HG03097 (cell line): ENCODE data around the gene DOCK10.
"Not testable (repeated sequence)": the region's sequence is repeated elsewhere in the genome, so short reads cannot be mapped to it uniquely, and the experiment has no call there.

Experiments
- ATAC-seq: cut with Tn5 transposase; IDR thresholded peaks from one replicate; pipeline ENCODE4 v1.9.1; 2021; ENCODE audit not compliant: unreplicated experiment, low FRiP score

DOCK10 gene

DNA sequence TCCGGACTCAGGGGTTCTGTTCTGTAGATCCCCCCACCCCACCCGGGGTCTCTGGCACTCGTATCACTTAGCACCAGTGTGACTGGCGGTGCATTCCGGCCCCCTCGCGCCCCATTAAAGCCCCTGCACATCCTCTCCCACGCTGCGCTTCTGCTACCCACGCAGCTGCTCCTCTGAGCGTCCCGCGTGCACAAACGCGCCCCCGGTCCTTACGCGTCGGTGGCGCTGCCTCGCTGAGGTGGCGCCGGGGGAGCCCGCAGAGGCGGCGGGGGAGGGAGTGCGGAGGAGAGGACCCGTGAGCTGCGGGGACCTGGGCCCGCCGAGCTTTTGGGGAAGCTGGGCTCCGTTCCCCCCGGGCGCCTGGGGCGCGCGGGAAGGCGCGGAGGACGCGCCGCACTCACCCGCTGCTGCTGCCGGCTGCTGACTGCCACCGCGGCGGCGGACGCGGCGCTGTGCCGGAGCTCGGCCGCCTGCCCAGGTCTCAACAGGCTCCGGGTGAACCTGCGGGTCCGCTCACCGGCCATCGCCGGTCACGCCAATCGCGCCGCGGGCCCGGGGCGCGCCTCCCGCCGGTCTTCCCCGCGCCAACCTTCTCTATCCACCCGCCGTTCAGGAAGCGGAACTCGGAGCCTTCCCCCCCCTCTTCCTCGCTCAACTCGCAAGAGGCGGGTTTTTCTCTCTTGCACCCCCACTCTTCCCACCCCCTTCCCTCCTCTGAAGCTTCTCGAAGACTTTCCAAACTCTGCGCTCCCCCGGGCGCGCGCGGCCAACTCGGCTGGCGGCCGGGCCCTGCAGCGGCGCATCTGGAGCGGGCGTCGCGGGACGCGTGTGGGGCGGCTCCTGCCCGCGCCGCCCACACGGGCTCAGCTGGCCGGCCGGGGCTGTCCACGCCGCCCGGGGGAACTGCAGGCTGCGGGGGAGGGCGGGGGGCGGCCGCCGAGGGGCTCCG, at the start of gene DOCK10:
Gene DOCK10 (minus strand): TSS at position 618 of the 949 bp plus-strand sequence. CDS start 94 bp downstream, at position 524.
- ATAC-seq = peak; percentile 15

DNA sequence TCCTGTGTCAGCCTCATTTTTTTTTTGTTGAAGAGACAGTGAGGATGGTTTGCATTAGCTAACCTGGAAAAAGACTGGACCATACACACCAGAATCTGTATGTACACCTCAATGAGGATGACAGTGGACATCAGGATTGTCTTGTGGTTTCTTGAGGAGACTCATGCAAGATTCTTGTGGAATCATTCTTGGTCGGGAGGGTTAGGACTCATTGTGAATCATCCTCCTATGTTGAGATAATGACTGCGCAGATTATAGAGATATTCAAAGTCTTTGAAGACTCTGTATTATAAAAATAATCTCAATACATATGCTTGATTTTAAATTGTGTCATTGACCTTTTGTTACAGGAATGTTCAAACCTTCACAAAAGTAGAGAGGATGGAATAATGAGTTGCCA, 49.1 kb upstream of the DOCK10 start:
- ATAC-seq = no peak

DNA sequence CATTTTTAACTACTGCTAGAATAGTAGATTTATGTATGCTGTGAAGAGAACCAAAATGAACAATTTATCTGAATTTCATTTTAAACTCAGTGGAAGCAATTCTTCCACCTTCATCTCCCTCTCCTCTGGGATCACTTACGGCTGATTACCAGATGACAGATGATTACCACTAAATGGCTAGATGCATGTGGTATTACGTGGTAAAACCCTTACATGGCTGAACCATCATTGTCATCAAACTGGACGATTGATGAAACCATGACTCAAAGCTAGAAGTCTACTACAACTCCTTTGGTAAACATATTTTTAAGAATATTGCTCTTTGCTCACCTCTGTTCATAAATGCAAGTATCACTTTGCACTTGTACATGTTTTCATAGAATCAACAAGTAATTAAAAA, 48.5 kb upstream of the DOCK10 start:
- no peak for ATAC-seq

DNA sequence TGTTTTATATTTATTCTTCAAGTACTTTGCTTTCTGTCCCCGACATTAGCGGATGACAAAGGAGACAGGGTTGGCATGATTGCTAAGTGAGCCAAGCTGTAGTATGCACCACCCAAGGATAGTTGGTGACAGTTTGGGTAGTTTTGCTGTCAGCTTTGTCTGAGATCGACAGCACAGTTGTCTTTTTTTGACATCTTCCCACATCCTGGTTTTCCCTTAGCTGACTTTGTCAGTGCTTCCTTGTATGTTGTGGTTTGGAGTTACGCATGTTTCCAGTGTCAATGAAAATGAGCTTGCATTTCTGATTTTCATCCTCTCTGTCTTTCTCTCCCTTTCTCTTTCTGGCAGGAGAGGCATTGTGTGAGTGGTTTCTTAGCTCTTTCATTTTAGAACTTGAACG, 44.6 kb upstream of the DOCK10 start:
- ATAC-seq = no peak

DNA sequence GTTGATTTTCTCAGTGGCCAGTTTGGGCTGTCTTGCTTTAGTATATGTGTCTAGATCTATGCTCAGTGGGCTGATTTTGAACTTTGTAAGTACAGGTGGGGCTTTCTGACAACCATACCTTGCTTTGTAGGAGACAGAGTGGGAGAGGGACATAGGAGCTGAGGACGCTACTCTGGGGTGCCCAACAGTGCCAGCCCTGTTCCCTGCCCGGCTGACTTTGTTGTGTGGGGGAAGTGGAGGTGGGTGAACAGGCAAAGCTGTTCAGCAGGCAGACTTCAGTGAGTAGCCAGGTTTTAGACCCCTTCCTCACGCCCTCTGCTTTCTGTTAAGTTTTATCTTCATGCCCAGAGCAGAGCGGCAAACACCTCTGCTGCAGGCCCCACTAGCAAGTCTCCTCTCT, 44.2 kb upstream of the DOCK10 start:
- ATAC-seq = no peak

DNA sequence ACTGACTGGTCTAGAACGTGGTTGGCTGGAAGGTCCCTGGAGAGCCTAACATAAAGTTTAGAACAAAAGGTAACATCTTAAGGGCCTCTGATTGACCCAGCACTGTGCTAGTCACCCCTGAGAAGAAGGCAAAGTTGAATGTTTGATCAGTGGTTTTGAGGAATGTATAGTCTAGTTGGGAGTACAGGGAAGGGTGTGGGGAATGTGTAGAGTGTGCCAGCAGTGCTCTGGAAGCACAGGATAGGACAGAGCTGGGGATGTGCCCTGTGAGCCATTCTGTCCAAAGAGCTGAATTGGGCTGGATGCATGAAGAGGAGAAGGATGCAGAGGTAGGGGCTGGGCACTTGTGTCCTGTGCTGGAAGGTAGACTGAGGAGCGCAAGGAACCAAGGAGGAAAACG, 41.0 kb upstream of the DOCK10 start:
- ATAC-seq = no peak

DNA sequence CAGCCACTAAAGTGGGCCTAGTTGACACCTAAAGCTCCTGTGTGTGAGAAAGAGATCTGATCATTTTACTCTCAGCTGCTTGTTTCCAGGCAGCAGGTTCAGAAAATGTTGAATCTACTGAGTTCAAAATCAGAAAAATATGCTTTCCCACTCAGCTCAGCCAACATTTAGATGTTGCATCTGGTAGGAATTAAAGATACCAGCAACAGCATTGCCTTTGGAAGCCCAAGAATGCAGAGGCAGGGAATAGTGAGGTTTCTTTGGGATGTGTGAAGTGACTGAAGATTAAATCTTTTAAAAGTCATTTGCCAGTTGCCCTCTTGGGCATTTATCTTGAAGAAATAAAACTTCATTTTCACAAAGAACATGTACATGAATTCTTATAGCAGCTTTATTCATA, 33.9 kb upstream of the DOCK10 start:
- ATAC-seq = no peak

DNA sequence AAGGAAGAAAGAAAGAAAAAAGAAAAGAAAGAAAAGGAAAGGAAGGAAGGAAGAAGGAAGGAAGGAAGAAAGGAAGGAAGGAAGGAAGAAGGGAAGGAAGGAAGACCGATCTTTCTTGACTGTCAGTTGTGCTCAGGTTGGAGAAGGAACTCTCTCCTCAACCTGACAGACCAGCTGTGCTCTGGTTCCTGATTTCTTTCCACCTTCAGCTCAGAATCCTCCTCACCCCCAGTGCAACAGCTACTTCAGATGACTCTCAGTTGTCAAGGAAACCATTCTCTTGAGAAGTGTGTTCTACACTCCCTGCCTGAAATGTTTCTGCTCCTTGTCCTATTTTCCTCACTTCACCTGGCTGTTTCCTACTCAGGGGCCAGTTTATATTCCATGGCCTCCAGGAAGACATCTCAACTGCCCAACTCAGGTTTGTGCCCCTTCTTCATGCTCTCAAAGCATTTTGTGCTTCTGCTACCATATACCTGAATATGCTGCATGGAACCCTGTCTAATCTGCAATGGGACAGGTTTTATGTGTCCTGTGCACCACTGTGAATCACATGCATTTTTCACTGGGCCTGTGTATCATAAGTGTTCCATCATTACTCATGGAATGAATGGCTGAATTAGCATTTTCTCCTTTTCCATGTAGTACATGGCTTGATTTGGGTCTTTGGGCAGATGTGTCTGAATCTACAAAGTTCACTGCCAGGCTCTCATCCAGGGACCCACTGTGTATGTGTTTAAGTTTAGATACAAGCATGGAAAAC, 32.8 kb upstream of the DOCK10 start:
- ATAC-seq = no peak

DNA sequence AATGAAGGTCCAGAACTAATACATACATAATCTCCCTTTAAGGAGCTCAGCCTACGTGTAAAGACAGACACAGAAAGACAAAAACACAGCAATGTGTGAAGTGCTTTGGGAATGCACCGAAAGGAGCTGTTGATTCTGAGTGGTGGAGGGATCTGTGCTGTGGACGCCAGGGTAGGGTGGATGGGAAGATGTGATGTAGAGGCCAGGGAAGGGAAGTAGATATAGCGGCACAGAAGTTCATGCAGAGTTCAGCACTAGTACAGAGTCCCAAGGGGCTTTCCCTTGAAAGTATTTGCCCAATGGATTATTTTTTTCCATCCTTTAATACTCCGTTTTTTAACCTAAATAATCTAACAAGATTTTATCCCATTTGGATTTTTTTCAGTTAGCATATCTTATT, 32.1 kb upstream of the DOCK10 start:
- ATAC-seq = no peak

DNA sequence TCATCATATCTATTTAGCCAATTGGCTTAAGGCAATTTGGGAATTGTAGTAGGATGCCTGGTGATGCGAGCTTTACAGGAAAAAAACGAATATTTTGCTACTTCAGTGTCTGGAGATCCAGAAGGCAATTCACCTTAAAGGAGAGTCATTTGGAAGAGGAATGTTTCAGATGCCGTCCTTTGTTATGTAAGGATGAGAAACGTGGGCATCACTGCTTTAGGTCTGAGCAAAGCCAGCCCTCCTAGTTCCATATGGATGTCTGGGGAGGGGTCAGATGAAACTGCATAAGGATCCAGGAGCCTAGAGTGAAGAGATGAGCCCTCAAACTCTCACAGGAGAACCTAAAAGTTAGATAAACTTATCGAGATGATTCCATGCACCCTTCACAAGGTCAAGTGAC, 30.9 kb upstream of the DOCK10 start:
- no peak for ATAC-seq

DNA sequence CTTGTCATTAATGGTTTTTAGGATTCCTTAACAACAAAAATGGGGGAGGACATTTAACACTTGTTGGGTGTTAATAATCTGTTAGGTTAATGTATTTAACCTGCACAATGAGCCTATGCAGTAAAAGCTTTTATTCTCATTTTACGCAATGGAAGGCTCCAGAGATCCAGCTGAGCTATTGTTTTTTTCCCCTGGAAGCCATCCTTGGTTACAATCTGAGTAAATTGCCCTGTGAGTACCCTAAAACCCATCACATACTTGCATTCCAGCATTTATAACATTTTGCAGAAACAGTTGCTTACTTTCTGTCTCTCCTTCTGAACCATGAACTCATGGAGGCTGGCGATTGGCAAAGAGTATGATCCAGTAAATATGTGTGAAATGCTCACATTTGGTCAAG, 30.2 kb upstream of the DOCK10 start:
- no peak for ATAC-seq

DNA sequence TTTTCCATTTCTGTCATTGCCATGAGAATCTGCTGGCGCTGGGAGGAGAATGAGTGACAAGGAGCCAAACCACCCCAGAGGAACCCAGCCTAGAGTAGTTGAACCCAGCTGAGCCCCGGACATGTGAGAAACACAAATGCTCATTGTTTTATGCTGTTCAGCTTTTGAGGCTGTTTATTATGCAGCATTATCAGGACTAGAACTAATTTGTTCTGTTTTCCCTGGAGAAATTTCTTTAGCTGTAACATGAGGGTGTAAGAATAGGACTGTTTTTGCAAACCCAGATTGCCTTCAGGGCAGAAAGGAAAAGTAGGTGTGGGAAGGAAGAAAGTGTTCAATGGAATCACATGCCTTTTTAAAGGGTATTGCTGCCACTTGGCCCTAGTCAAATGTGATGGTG, 28.5 kb upstream of the DOCK10 start:
- no peak for ATAC-seq

DNA sequence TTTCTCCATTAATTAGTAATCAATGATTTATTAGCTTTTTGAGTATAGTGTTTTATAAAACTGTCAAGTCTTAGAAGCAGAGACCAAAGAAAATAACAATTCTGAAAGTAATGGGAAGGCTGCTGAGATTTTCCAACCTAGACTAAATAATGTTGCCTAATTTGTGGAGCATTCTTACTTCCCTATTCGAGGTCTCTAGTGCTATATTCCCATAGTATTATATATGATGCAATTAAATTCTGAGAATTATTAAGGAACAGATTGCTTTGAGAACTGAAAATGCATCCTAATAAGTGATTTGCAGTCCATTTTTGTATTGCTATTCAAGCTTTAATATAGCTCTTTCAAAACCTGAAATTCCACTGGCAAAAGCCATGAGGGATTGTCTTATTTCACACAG, 27.7 kb upstream of the DOCK10 start:
- no peak for ATAC-seq

DNA sequence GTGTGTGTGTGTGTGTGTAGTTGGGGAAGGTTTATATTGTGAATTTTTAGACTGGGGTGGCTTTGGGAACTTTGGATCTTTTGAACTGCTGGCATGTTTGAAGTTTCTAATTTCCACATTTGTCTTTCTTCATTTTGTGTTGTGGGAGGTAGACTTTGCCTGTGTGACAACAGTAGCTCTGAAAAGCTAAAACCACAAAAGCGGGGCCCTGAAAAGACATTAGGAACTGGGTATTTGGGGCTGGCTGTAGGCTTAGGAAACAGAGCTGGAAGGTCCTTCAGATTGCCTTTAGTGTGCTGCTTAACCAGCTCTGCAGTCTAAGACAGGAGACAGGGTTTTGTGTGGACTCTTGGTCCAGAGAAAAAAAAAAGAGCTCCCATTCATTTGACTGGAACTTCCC, 27.2 kb upstream of the DOCK10 start:
- ATAC-seq = no peak

DNA sequence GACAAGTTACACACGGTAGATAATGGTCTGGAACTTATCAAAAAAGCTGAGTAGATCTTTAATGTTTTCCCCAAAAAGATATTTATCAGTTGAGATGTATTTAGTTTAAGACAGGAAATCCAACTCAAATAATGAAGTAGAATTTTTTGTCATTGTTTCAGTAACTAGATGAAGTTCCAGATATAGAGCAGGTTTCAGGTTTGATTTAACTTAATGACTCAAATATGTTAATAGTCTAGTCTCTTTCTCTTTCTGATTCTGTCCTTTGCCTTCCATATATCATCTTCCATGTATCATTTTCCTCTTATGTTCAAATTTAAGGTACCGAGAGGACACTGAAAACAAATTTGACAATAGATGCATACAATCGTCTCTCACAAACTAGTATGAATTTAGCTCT, 23.6 kb upstream of the DOCK10 start:
- no peak for ATAC-seq

DNA sequence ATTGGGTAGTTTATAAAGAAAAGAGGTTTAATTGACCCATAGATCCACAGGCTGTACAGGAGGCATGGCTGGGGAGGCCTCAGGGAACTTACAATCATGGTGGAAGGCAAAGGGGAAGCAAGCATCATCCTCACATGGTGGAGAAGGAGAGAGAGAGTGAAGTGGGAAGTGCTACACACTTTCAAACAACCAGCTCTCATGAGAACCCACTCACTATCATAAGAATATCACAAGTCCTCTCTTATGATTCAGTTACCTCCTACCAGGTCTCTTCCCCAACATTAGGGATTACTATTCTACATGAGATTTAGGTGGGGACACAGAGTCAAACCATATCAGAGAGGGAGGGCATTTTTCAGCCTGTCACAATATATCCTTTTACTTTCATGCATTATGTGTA, 22.7 kb upstream of the DOCK10 start:
- ATAC-seq = no peak

DNA sequence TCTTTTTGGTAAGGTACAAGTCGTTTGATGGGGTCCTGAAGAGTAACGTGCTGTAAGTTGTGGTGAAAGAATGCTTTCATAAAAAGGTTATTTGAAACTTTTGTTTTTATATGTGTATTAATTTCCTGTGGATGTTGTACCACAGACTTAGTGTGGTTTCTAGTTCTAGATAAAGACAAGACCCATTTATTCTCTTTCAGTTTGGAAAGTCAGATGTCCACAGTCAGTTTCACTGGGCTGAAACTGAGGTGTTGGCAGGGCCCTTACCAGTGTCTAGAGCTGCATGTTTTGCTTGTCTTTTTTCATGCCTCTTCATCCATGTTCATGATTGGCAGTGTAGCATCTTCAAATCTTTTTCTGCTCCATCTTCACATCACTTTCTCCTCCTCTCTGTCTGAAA, 22.1 kb upstream of the DOCK10 start:
- peak; percentile 63 for ATAC-seq

DNA sequence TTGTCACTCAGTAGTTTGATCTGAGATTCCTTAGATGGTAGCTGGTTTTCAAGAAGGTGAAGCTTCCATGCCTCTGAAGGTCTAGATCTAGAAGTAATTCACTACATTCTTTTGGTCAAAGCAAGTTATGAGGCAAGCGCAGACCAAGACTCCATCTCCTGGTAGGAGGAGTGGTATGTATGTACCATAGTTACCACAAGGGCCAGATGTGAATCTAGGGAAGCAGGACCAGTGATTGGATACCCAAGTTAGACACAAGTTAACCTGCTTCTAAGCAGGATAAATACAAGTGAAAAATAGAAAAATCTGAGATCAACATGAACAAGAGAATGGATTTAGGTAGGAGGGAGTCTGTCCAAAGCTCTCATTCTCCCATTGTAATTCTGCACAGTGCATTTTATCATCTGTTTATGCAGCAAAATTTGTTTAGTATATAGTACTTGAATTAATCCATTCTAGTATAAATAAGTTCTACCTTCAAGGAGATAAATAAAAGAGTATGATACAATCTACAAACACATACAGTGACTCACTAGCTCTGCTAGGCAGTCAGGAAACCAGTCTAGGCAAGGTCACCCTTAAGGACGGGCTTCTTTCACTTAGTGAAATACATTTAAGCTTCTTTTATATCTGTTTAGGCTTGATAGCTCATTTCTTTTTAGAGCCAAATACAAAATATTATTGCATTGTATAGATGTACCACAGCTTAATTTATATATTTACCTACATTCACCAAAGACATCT, 14.2 kb upstream of the DOCK10 start:
- ATAC-seq = no peak

DNA sequence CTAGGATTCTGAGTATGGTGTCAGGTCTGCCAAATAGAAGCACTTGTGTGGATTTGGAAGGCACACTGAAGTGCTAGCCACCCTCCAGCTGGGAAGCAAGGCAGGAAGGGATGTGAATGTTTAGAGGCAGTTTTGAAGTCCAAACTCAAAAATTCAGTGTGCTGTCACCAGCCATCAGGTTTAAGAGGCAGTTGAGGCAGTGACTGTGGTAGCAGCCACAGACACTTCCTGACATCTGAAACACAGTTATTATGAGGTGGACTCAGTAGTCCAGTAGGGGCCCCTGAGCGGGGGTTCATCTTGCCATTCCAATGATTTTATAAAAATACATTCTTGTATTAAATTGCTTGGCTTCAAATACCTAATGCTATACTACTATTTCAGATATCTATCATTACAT, 13.4 kb upstream of the DOCK10 start:
- no peak for ATAC-seq

DNA sequence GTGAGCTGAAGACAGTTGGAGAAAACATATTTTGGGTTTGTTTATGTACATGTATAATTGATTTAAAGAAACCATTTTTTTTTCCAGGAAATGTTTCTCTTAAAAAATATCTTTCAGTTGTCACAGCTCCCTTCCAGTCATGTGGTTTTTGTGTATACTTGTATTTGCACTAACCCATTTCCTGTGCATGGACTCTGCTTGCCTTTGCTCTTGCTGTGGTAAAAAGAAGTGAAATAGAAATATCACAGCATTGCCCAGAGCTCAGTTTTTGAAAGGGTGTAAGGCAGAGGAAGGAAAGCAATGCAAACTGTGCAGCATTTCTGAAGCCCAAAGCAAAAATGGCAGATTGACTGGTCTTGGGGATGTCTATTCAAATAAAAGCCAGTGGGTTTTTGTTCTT, 10.4 kb upstream of the DOCK10 start:
- ATAC-seq = peak; percentile 78

DNA sequence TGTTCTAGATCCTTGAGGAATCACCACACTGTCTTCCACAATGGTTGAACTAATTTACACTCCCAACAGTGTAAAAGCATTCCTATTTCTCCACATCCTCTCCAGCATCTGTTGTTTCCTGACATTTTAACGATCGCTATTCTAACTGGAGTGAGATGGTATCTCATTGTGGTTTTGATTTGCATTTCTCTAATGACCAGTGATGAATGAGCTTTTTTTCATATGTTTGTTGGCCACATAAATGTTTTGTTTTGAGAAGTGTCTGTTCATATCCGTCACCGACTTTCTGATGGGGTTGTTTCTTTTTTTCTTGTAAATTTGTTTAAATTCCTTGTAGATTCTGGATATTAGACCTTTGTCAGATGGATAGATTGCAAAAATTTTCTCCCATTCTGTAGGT, 5.2 kb upstream of the DOCK10 start:
- ATAC-seq = not testable (repeated sequence)
